Activated naive CD4-positive, alpha-beta T cell (primary cell): ENCODE data around the gene SKA3.
"Not testable (repeated sequence)": the region's sequence is repeated elsewhere in the genome, so short reads cannot be mapped to it uniquely, and the experiment has no call there.

Source experiments
- DNase-seq, 4 experiments: peaks; one replicate each; lab custom pipeline; 2025; lab: John Stamatoyannopoulos, UW

The SKA3 gene

GRCh38 chr13:21165606-21166005, 10.7 kb downstream of the SKA3 start:
- not testable (repeated sequence) for DNase-seq

GRCh38 chr13:21164631-21165030, 11.7 kb downstream of the SKA3 start:
- no peak for DNase-seq

GRCh38 chr13:21152251-21152899, 24.0 kb downstream of the SKA3 start:
- no peak for DNase-seq

- no peak for DNase-seq
Measured at GRCh38 chr13:21150013-21150412, 26.3 kb downstream of the SKA3 start.

- DNase-seq, result no peak
Measured at GRCh38 chr13:21149568-21149967, 26.8 kb downstream of the SKA3 start.

- no peak for DNase-seq
Measured at GRCh38 chr13:21148557-21149258, 27.6 kb downstream of the SKA3 start.

DNA sequence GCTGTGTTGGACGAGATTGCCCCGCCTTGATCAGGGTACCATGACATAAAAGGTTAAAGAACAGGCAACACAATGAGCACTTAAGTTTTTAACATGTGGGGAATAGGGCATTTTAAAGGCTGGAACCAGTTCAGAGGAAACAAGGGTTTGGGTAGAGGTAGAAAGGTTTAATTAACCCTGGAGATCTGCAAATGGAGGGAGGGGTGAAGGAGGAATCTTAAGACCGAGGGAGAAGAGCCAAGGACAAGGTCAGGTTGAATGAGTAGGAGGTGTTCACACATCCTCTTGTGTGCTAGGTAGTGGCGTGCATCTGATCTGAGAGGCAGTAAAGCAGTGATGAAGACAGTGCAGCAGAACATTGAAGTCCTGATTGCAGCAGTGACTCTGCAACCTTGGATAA, 28.5 kb downstream of the SKA3 start:
- DNase-seq, result no peak

DNA sequence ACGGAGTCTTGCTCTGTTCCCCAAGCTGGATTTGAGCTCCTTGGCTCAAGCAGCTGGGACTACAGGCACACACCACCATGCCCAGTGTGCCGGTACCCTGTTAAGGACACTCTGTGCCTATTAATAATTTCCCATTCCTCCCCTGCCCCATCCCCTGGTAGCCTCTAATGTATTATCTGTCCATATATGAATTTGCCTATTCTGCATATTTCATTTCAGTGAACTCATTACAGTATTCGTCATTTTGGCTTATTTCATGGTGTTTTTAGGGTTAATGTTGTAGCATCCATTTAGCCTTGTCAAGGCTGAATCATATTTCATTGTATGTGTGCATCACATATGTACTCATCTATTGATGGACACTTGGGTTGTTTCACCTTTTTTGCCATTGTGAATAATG, 33.6 kb downstream of the SKA3 start:
- DNase-seq, result no peak

DNA sequence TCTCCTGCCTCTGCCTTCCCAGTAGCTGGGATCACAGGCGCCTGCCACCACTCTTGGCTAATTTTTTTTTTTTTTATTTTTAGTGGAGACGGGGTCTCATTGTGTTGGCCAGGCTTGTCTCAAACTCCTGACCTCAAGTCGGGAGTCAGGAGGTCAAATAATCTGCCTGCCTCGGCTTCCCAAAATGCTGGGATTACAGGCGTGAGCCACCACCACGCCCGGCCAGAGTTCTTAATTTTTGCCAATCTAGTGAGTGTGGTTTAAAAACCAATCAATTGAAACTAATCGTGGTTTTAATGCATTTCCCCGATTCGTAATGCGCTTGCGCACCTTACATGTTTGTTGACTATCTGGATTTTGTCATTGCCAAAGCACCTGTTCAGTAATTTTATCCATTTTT, 37.0 kb downstream of the SKA3 start:
- DNase-seq, result no peak

- no peak for DNase-seq
Measured at GRCh38 chr13:21138561-21138960, 37.8 kb downstream of the SKA3 start.

DNA sequence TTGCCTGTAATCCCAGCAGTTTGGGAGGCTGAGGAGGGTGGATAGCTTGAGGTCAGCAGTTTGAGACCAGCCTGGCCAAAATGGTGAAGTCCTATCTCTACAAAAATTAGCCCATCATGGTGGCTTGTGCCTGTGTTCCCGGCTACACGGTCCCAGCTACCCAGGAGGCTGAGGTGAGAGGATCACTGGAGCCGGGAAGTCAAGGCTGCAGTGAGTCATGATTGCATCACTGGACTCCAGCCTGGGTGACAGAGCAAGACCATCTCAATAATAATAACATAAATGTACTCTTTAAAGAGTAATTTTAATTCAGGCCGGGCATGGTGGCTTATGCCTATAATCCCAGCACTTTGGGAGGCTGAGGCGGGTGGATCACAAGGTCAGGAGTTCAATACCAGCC, 38.7 kb downstream of the SKA3 start:
- no peak for DNase-seq

DNA sequence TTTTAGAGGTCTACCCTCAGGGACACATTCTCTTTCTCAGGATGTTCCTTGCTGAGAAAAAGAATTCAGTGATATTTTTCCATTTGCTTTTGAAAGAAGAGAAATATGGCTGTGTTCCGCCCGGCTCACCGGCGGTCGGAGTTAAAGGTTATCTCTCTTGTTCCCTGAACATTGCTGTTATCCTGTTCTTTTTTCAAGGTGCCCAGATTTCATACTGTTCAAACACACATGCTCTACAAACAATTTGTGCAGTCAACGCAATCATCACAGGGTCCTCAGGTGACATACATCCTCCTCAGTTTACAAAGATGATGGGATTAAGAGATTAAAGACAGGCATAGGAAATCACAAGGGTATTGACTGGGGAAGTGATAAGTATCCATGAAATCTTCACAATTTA, 40.5 kb downstream of the SKA3 start:
- not testable (repeated sequence) for DNase-seq

DNA sequence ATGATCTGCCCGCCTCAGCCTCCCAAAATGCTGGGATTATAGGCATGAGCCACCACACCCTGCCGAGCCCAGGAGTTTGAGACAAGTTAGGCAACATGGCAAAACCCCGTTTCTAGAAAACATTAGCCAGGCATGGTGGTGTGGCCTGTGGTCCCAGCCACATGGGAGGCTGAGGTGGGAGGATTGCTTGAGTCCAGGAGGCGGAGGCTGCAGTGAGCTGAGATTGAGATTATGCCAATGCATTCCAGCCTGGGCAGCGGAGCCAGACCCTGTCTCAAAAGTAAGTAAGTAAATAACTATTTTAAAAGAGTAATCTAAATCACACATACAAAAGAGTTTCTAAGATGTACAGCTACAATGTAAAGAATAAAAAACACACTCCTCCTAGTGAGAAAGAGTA, 41.9 kb downstream of the SKA3 start:
- no peak for DNase-seq

DNA sequence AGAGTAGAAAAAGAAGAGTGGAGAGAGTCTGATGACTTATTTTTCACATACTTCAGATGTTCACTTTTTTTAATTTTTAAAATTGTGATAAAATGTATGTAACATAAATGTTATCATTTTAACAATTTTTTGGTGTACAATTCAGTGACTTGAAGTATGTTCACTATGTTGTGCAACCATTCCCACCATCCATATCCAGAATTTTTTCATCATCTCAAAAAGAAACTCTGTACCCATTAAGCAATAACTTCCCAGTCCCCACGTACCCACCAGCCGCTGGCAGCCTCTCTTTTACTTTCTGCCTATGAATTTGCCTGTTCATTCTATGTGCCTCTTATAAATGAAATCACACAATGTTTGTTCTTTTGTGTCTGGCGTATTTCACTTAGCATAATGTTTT, 43.3 kb downstream of the SKA3 start:
- no peak for DNase-seq

- DNase-seq, result no peak
Measured at GRCh38 chr13:21130116-21130515, 46.2 kb downstream of the SKA3 start.

DNA sequence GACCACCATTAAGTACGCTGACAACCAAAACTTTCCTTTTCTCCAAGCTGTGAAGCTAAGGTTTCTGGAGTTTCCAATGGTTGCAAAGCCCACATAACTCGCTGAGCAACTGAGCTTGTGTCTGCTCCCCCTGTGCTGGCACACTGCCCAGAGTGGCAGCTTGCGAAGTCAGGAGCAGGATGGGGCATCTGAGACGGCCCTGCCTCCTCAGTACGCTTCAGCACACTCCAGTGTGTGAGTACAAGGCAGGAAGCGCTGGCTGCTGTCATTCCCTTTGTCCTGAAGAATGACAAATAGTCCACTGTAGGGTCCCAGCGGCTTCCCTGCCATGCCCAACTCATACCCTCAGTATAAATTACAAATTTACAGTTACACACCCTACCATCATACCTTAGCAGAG, 51.5 kb downstream of the SKA3 start:
- DNase-seq, result no peak

DNA sequence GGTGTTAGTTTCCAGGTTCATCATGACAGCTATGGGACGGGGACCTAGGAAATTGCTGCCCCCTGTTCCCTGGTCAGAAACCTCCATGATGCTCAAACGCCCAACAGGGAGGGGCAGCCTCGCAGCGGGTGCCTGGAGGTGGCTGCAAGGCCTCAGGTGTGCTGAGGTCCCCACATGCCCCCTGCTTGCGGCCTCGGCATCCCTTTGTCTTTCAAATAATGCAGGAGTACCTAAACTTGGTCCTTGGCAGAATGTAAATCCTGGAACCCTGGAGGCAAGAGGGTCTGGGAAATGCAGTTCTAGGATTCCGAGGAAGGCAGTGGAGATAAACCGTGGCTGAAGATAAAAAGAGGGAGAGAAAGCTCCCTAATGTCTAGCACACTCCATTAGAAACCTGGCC, 52.4 kb downstream of the SKA3 start:
- DNase-seq, result no peak

DNA sequence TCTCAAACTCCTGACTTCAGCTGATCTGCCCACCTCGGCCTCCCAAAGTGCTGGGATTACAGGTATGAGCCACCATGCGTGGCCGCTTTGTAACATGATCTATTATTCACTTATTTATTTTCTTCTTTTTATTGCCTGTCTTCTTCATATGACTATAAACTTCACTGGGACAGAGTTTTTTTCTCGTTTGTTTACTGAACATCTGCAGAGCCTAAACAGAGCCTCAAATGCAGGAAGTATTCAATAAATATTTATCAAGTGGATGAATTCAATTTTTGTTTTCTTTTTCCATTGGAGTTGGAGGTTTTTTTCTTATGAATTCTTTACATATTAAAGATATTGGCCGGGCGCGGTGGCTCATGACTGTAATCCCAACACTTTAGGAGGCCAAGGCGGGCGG, 54.7 kb downstream of the SKA3 start:
- DNase-seq, result no peak

GRCh38 chr13:21120191-21120590, 56.2 kb downstream of the SKA3 start:
- DNase-seq, result no peak

- DNase-seq, result no peak
Measured at GRCh38 chr13:21119526-21119925, 56.8 kb downstream of the SKA3 start.

- DNase-seq, result no peak
Measured at GRCh38 chr13:21118180-21118579, 58.2 kb downstream of the SKA3 start.

- no peak for DNase-seq
Measured at GRCh38 chr13:21117104-21117809, 59.1 kb downstream of the SKA3 start.

- no peak for DNase-seq
Measured at GRCh38 chr13:21116141-21116540, 60.2 kb downstream of the SKA3 start.
